Skeletal muscle tissue (tissue), 4 donors: ENCODE data around the gene RFT1. TPM values are rescaled to one million over a fixed set of nuclear protein-coding genes. Genes with fewer than 3 reads are reported as not detected.
"Not testable (repeated sequence)": the region's sequence is repeated elsewhere in the genome, so short reads cannot be mapped to it uniquely, and the experiment has no call there.

Experiments
- H3K27ac ChIP-seq: one replicate; pipeline ENCODE4 v1.7.0; 2013; ENCODE audit warnings: mild to moderate bottlenecking, low read depth, low read length, inconsistent platforms
- H3K27me3 ChIP-seq, 3 donors: one replicate each; pipeline ENCODE4 v1.7.0; 2013; ENCODE audit warnings: low read length in 3 of 3; ENCODE audit not compliant: control insufficient read depth in 3 of 3, insufficient read depth in 3 of 3
- H3K36me3 ChIP-seq, 3 donors: one replicate each; pipeline ENCODE4 v1.7.0; 2013; ENCODE audit warnings: low read length in 3 of 3; ENCODE audit not compliant: control insufficient read depth in 3 of 3, insufficient read depth in 3 of 3
- H3K4me1 ChIP-seq, 3 donors: one replicate each; pipeline ENCODE4 v1.7.0; 2013; ENCODE audit warnings: low read length in 3 of 3, mild to moderate bottlenecking in 3 of 3; ENCODE audit not compliant: control insufficient read depth in 3 of 3, insufficient read depth in 3 of 3
- H3K4me3 ChIP-seq, 3 donors: one replicate each; pipeline ENCODE4 v1.7.0; 2013; ENCODE audit warnings: low read length in 3 of 3
- H3K9ac ChIP-seq, 3 donors: one replicate each; pipeline ENCODE4 v1.7.0; 2013; ENCODE audit warnings: low read length in 3 of 3, mild to moderate bottlenecking in 3 of 3, moderate library complexity in 2 of 3, low read depth in 1 of 3
- H3K9me3 ChIP-seq, 3 donors: one replicate each; pipeline ENCODE4 v1.7.0; 2013; ENCODE audit warnings: low read length in 3 of 3; ENCODE audit not compliant: control insufficient read depth in 3 of 3
- total RNA-seq: library from RNA; depleted of rRNA; stranded (reverse); fragments of >200 nt; gene quantifications from one replicate; pipeline ENCODE4 v1.2.3, GENCODE V29; 2014
- donor health status: Osteomylitis.

Gene RFT1
- total RNA-seq, 1 donor from 2014 or later, result 8.4 TPM

GRCh38 chr3:53072653-53073552 lies 57.3 kb downstream of the RFT1 start:
- Histone ChIP-seq H3K9ac (peak overlapping the region; percentile 75 to 92 (median 79)), H3K27ac (peak overlapping the region; percentile 26), H3K9me3 (no peaks in the 10 kb centered on the region), H3K4me1 (peaks cover 18 to 21% (median 20%) of the 10 kb centered on the region in 3 donors), H3K36me3 (no peaks in the 10 kb centered on the region), H3K27me3 (peaks cover 0 to 12% (median 4%) of the 10 kb centered on the region in 3 donors), H3K4me3 (peak overlapping the region; percentile 71 to 86 (median 80))

GRCh38 chr3:53071882-53072431 lies 58.3 kb downstream of the RFT1 start:
- peak overlapping the region in 2 of 3 donors; percentile 69 to 92 for H3K9ac ChIP-seq
- H3K4me1 ChIP-seq, result peaks cover 18 to 21% (median 20%) of the 10 kb centered on the region in 3 donors
- peaks cover 0 to 13% (median 4%) of the 10 kb centered on the region in 3 donors for H3K27me3 ChIP-seq
- H3K36me3 ChIP-seq, result no peaks in the 10 kb centered on the region
- no peaks in the 10 kb centered on the region for H3K9me3 ChIP-seq
- H3K4me3 ChIP-seq, result peak overlapping the region; percentile 71 to 86 (median 80)
- H3K27ac ChIP-seq, result no peak overlapping the region

- no peaks in the 10 kb centered on the region for H3K9me3 ChIP-seq
- peaks cover 0 to 21% (median 8%) of the 10 kb centered on the region in 3 donors for H3K27me3 ChIP-seq
- no peak overlapping the region for H3K27ac ChIP-seq
- H3K4me3 ChIP-seq, result no peak overlapping the region
- H3K36me3 ChIP-seq, result no peaks in the 10 kb centered on the region
- H3K4me1 ChIP-seq, result peaks cover 18 to 21% (median 20%) of the 10 kb centered on the region in 3 donors
- no peak overlapping the region for H3K9ac ChIP-seq
Measured at GRCh38 chr3:53069422-53070068, 60.7 kb downstream of the RFT1 start.

GRCh38 chr3:53068176-53068575 lies 62.1 kb downstream of the RFT1 start:
- Histone ChIP-seq H3K36me3 (no peaks in the 10 kb centered on the region), H3K27me3 (peaks cover 0 to 21% (median 8%) of the 10 kb centered on the region in 3 donors), H3K9me3 (no peaks in the 10 kb centered on the region)

GRCh38 chr3:53067567-53067966 lies 62.7 kb downstream of the RFT1 start:
- no peaks in the 10 kb centered on the region for H3K36me3 ChIP-seq
- peaks cover 0 to 21% (median 8%) of the 10 kb centered on the region in 3 donors for H3K27me3 ChIP-seq

More at GRCh38 chr3:53068176-53068575, 62.1 kb downstream of the RFT1 start:
- peaks cover 13 to 17% (median 17%) of the 10 kb centered on the region in 3 donors for H3K4me1 ChIP-seq
- H3K27ac ChIP-seq, result no peak overlapping the region
- H3K4me3 ChIP-seq, result no peak overlapping the region
- H3K9ac ChIP-seq, result no peak overlapping the region

DNA sequence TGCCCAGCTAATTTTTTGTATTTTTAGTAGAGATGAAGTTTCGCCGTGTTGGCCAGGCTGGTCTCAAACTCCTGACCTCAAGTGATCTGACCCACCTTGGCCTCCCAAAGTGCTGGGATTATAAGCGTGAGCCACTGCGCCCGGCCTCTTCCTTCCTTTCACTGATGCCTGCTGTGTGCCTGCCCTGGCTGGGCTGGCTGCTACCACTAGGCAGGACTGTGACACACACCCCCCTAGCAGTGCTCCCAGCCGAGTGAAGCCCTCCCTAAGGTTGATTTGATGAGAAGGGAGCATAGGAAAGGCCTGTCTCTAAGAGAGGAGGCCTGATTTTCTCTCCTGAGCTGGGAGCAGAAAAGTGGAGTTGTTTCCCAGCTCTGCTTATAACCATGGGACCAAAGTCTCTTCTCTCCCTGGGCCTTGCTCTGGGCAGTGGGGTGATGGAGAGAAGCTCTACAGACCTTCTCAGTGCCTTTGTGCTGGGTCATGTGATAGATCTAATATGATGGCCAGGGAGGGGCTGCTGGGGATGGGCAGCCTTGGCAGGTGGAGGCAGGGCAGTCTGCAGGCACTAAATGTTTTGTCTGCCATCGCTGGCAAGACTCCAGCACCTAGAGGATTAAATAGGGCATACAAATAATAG lies 64.3 kb downstream of the RFT1 start:
- Histone ChIP-seq H3K9me3 (no peaks in the 10 kb centered on the region), H3K27me3 (peaks cover 0 to 21% (median 8%) of the 10 kb centered on the region in 3 donors), H3K27ac (no peak overlapping the region), H3K36me3 (no peaks in the 10 kb centered on the region), H3K4me1 (no peaks in the 10 kb centered on the region), H3K4me3 (no peak overlapping the region), H3K9ac (no peak overlapping the region)

More at GRCh38 chr3:53067567-53067966, 62.7 kb downstream of the RFT1 start:
- no peak overlapping the region for H3K27ac ChIP-seq
- no peak overlapping the region for H3K9ac ChIP-seq
- H3K4me1 ChIP-seq, result peaks cover 8 to 12% (median 11%) of the 10 kb centered on the region in 3 donors
- no peak overlapping the region for H3K4me3 ChIP-seq
- no peaks in the 10 kb centered on the region for H3K9me3 ChIP-seq

DNA sequence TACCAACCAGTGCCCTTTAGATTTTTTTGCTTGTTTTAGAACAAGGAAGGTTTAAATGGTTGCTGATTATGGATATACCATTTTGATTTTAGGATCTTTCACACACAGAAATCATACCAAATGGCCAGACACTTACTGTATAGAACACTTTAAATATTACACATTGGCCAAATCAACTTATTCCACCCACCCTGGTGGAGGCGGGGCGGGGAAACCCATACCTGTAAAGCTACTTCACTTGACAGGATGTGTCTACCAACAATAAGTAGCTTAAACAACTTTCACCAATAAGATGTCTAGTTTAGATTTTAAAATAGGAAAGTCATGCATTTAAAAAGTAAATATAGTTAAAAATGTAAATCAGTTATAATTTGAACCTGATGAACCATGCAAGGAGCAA lies 67.3 kb downstream of the RFT1 start:
- H3K9ac ChIP-seq, result no peak overlapping the region
- H3K4me3 ChIP-seq, result no peak overlapping the region
- no peaks in the 10 kb centered on the region for H3K4me1 ChIP-seq
- H3K27ac ChIP-seq, result no peak overlapping the region
- H3K27me3 ChIP-seq, result peaks cover 0 to 9% (median 5%) of the 10 kb centered on the region in 3 donors
- no peaks in the 10 kb centered on the region for H3K9me3 ChIP-seq
- no peaks in the 10 kb centered on the region for H3K36me3 ChIP-seq

DNA sequence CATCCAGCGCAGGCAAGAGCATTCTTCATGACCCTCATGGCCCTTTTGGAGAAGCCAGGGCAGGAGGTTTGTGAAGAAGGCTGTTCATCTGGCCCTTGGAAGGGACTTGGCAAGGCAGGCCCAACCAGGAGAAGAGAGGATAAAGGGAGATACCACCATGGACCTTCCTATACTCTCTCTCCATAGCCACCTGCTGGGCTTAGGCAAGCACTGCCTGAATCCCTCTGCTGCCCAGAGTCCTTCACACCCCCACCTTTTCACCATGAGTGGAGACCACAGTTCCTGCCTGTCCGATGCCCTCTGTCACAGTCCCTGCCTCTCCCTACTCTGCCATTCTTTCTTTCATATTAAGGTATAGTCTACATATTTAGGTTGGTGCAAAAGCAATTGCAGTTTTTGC lies 73.8 kb downstream of the RFT1 start:
- Histone ChIP-seq H3K36me3 (no peaks in the 10 kb centered on the region), H3K9ac (no peak overlapping the region), H3K4me1 (no peaks in the 10 kb centered on the region), H3K4me3 (no peak overlapping the region), H3K27me3 (no peaks in the 10 kb centered on the region), H3K9me3 (no peaks in the 10 kb centered on the region), H3K27ac (no peak overlapping the region)

DNA sequence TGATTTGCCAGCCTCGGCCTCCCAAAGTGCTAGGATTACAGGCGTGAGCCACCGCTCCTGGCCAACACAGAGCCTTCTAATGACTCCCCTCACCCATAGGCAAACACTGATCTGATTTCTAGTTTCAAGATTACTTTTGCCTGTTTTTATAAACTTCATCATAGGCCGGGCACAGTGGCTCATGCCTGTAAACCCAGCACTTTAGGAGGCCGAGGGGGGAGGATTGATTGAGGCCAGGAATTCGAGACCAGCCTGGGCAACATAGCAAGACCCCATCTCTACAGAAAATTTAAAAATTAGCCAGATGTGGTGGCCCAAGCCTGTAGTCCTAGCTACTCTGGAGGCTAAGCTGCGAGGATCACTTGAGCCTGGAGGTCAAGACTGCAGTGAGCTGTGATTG lies 76.0 kb downstream of the RFT1 start:
- H3K27me3 ChIP-seq, H3K9ac ChIP-seq, H3K4me1 ChIP-seq, H3K9me3 ChIP-seq, H3K27ac ChIP-seq, H3K4me3 ChIP-seq, H3K36me3 ChIP-seq: not testable (repeated sequence)
